ENCODE data around the gene IL34. TPM values are rescaled to one million over a fixed set of nuclear protein-coding genes. Genes with fewer than 3 reads are reported as not detected.
A peak's percentile ranks its signal among the peaks of the same experiment; 100 is the strongest.

IL34 gene
- total RNA-seq, 1 donor from 2014 or later = 1.4 TPM

GRCh38 chr16:70677499-70678120 is 31.3 kb downstream of the IL34 start:
- H3K4me3 Mint-ChIP-seq = no peak overlapping the region
- no peaks in the 10 kb centered on the region for H3K27me3 Mint-ChIP-seq (ENCODE audit: low read depth)
- TF ChIP-seq CTCF (IDR thresholded peaks at IDR 0.05; ENCODE audit: unreplicated experiment) = no peak
- H3K4me1 Mint-ChIP-seq = peaks cover 14% of the 10 kb centered on the region
- DNase-seq (ENCODE audit: low spot score in 2 of 2, unreplicated experiment in 2 of 2) = no peak
- peaks cover 28% of the 10 kb centered on the region for H3K36me3 Mint-ChIP-seq
- no peak overlapping the region for H3K27ac Mint-ChIP-seq
- no peaks in the 10 kb centered on the region for H3K9me3 Mint-ChIP-seq

GRCh38 chr16:70678121-70678897 is 31.9 kb downstream of the IL34 start:
- H3K9me3 Mint-ChIP-seq = no peaks in the 10 kb centered on the region
- no peak overlapping the region for H3K27ac Mint-ChIP-seq
- TF ChIP-seq CTCF (IDR thresholded peaks at IDR 0.05; ENCODE audit: unreplicated experiment) = no peak
- no peak for DNase-seq (ENCODE audit: low spot score in 2 of 2, unreplicated experiment in 2 of 2)
- H3K4me1 Mint-ChIP-seq = peaks cover 18% of the 10 kb centered on the region
- peaks cover 24% of the 10 kb centered on the region for H3K36me3 Mint-ChIP-seq
- H3K27me3 Mint-ChIP-seq (ENCODE audit: low read depth) = no peaks in the 10 kb centered on the region
- no peak overlapping the region for H3K4me3 Mint-ChIP-seq

GRCh38 chr16:70678898-70679670 is 32.7 kb downstream of the IL34 start:
- no peak overlapping the region for H3K4me3 Mint-ChIP-seq
- TF ChIP-seq CTCF (IDR thresholded peaks at IDR 0.05; ENCODE audit: unreplicated experiment) = no peak
- no peak overlapping the region for H3K27ac Mint-ChIP-seq
- H3K27me3 Mint-ChIP-seq (ENCODE audit: low read depth) = no peaks in the 10 kb centered on the region
- DNase-seq (ENCODE audit: low spot score in 2 of 2, unreplicated experiment in 2 of 2) = no peak
- H3K36me3 Mint-ChIP-seq = peaks cover 20% of the 10 kb centered on the region
- H3K4me1 Mint-ChIP-seq = peaks cover 23% of the 10 kb centered on the region
- no peaks in the 10 kb centered on the region for H3K9me3 Mint-ChIP-seq

- Mint-ChIP-seq H3K4me1 (peaks cover 24% of the 10 kb centered on the region), H3K9me3 (no peaks in the 10 kb centered on the region), H3K36me3 (peaks cover 17% of the 10 kb centered on the region), H3K27me3 (ENCODE audit: low read depth) (no peaks in the 10 kb centered on the region), H3K4me3 (no peak overlapping the region), H3K27ac (no peak overlapping the region)
- DNase-seq (ENCODE audit: low spot score in 2 of 2, unreplicated experiment in 2 of 2) = no peak
- TF ChIP-seq CTCF (IDR thresholded peaks at IDR 0.05; ENCODE audit: unreplicated experiment) = peak; percentile 21
Observed at GRCh38 chr16:70679671-70680494, 33.5 kb downstream of the IL34 start.

Data from mesothelial cell of epicardium (in vitro differentiated cells).